ENCODE results near the gene PPP3R1. TPM values are rescaled to one million over a fixed set of nuclear protein-coding genes. Genes with fewer than 3 reads are reported as not detected.

Gene PPP3R1
- total and polyA plus RNA-seq, 2 donors (not counting 3 experiments of a cell fraction or from before 2014, with no cell fraction given): 8.4 to 62.2 TPM

DNA sequence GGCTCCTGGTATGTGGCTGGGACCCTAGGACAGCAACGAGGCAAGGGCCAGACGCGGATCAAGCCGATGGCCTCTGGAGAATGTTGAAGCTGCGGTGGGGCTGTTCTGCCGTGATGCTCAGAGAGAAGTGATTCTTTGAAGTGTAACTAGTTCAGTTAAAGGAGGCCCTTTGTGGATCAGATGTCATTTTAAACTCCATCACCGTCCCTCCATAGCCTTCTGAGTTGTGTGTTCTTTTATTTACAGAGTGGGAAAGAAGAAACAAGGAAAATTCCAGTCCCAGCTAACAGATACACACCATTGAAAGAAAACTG, 94.2 kb downstream of the PPP3R1 start:
- Histone ChIP-seq H3K79me2 (ENCODE audit: control insufficient read depth, insufficient read depth, low read length) (peaks cover 49% of the 10 kb centered on the region), H4K20me1 (replicated peaks; ENCODE audit: control insufficient read depth, extremely low read depth, insufficient read depth, low read length) (no peaks in the 10 kb centered on the region), H3K9me1 (replicated peaks; ENCODE audit: control insufficient read depth, extremely low read depth, insufficient read depth, low read length) (no peaks in the 10 kb centered on the region), H3K4me1 (ENCODE audit: control insufficient read depth, extremely low read depth, insufficient read depth, low read length) (peaks cover 21% of the 10 kb centered on the region), H3K4me3 (replicated peaks in 1 of 3; ENCODE audit: insufficient read depth in 1 of 3, low read depth in 1 of 3, low read length in 3 of 3) (peak overlapping the region; percentile 66 to 99 (median 89)), H3K4me2 (ENCODE audit: insufficient read depth, low read length) (peak overlapping the region; percentile 99), H3K9me3 (replicated peaks; ENCODE audit: control insufficient read depth, insufficient read depth, low read length) (no peaks in the 10 kb centered on the region), H3K9ac (replicated peaks; ENCODE audit: extremely low read depth, insufficient read depth, low read length) (peak overlapping the region; percentile 88), H3K27me3 (ENCODE audit: control insufficient read depth in 2 of 2, insufficient read depth in 2 of 2, low read length in 2 of 2) (no peaks in the 10 kb centered on the region), H2AFZ (ENCODE audit: low read depth, low read length) (peak overlapping the region; percentile 74), H3K36me3 (ENCODE audit: control insufficient read depth in 2 of 2, extremely low read depth in 1 of 2, insufficient read depth in 2 of 2, low read length in 2 of 2) (peaks cover 2 to 19% of the 10 kb centered on the region in 2 experiments), H3K27ac (ENCODE audit: insufficient read depth, low read depth, low read length) (peak overlapping the region; percentile 83)
- dilution Hi-C loops (cut with MboI; ENCODE audit: extremely low pct_ligation_motif_present, low sequenced_read_pairs) (no loop called here), intact Hi-C loops (cut with micrococcal nuclease) (no loop called here)
- DNase-seq (ENCODE audit: low read depth, low spot score): no peak
- BruUV-seq (replicated peaks): TSS peak; percentile 57
- POLR2A ChIA-PET: no interaction called here
- CTCF ChIA-PET: interaction anchor here (0.6 to 2.7 kb wide), 9 partner anchors 23 to 148 kb away, joined by 3 to 13 read pairs (median 7); partner anchors contain the start of gene PPP3R1
- no peak for FAIRE-seq
- no peak for TF ChIP-seq POLR2AphosphoS5 (IDR thresholded peaks at IDR 0.05; ENCODE audit: insufficient read depth, low read depth, low read length)
- TF ChIP-seq, protein P1, sequence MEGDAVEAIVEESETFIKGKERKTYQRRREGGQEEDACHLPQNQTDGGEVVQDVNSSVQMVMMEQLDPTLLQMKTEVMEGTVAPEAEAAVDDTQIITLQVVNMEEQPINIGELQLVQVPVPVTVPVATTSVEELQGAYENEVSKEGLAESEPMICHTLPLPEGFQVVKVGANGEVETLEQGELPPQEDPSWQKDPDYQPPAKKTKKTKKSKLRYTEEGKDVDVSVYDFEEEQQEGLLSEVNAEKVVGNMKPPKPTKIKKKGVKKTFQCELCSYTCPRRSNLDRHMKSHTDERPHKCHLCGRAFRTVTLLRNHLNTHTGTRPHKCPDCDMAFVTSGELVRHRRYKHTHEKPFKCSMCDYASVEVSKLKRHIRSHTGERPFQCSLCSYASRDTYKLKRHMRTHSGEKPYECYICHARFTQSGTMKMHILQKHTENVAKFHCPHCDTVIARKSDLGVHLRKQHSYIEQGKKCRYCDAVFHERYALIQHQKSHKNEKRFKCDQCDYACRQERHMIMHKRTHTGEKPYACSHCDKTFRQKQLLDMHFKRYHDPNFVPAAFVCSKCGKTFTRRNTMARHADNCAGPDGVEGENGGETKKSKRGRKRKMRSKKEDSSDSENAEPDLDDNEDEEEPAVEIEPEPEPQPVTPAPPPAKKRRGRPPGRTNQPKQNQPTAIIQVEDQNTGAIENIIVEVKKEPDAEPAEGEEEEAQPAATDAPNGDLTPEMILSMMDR (IDR thresholded peaks at IDR 0.05; ENCODE audit: extremely low read depth in 1 of 2, insufficient read depth in 1 of 2, low read depth in 1 of 2, low read length in 2 of 2): no peak
- TF ChIP-seq POLR2A (IDR thresholded peaks at IDR 0.05; ENCODE audit: low read depth, low read length): no peak
- TF ChIP-seq MYC (IDR thresholded peaks at IDR 0.05; ENCODE audit: low read depth, low read length): no peak
- TF ChIP-seq GATA2 (IDR thresholded peaks at IDR 0.05; ENCODE audit: insufficient read depth, insufficient read length, low read depth, low read length): no peak
- no peak for TF ChIP-seq EZH2 (IDR thresholded peaks at IDR 0.05; ENCODE audit: borderline replicate concordance, low read depth, low read length, severe bottlenecking)
- no peak for TF ChIP-seq FOS (IDR thresholded peaks at IDR 0.05; ENCODE audit: borderline replicate concordance, insufficient read depth, low read length)
- TF ChIP-seq JUN (IDR thresholded peaks at IDR 0.05; ENCODE audit: borderline replicate concordance, insufficient read depth, insufficient read length, low read depth): no peak
- TF ChIP-seq, protein P2, sequence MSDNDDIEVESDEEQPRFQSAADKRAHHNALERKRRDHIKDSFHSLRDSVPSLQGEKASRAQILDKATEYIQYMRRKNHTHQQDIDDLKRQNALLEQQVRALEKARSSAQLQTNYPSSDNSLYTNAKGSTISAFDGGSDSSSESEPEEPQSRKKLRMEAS (IDR thresholded peaks at IDR 0.05; ENCODE audit: insufficient read depth, insufficient read length): no peak

Measured in endothelial cell of umbilical vein (primary cell).